ENCODE data around the gene CASKIN1. TPM values are rescaled to one million over a fixed set of nuclear protein-coding genes. Genes with fewer than 3 reads are reported as not detected.

CASKIN1 gene
- total RNA-seq, 1 experiment from 2014 or later: 0.29 TPM

DNA sequence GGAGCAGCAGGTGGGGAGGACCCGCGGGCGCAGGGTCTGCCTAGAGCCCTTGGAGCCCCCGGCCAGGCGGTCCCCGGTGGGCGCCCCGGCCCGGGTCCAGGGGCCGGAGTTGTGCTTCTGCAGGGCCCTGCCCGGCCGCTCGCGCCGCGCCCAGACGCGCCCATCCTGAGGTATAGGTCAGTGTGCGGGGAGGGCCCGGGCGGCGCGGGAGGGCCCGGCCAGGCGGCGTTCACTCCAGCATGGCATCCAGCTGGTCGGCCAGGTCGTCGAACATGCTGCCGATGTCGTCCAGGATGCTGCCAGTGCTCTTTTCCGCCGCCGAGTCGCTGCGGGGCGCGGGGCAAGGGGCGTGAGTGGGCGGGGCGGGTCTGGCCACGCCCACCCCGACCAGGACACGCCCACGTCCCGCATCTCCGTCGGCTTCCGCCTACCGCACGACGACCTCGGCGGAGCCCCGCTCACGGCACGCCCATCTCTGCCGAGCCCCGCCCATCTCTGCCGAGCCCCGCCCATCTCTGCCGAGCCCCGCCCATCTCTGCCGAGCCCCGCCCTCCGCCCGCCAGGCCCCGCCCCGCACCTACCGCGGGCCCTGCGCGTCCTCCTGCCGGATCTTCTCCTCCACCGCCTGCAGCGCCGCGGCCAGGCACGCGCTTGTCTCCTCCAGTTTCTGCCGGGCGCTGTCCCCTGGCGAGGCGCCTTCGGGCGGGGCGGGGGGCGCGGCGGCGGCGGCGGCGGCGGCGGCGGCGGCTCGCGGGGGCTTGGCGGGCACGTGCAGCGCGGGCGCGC, 17.9 kb downstream of the CASKIN1 start:
- DNase-seq (ENCODE audit: low read depth): no peak

DNA sequence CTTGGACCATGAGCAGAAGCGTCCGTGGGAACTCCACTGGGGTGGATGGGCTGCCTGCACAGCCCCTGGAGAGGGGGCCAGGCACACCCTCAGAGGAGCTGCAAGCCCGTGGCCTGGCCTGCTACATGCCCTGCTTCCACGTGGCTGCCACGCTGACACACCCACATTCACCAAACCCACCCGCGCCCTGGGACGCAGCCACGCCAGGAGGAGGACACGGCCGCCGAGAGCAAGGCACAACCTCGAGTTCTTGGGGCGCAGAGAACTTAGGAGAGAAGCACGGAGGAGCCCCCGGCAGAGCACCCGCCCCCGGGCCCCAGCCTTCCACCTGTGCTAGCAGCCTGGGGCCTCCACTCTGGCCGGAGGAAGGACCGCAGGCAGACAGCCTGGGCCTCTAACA, 18.8 kb downstream of the CASKIN1 start:
- DNase-seq (ENCODE audit: low read depth): no peak

DNA sequence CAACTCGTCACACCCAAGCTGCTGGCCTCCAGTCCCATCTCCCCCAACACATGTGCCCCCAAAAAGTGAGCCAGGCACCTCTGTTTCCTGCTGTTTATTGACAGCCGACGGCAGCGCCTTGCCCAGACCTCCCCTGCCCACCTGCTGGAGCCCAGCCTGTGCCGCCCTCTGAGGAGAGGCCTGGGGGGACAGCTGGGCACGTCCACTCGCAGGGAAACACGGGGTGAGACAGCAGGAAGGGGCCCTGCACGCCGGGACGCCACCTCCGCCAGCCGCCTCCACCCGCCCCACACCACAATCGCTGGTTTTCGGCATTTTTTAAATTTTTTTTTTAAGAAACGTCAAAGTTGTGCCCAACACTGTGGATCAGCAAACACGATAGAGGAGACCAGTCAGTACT, 19.3 kb downstream of the CASKIN1 start:
- DNase-seq (ENCODE audit: low read depth): no peak

DNA sequence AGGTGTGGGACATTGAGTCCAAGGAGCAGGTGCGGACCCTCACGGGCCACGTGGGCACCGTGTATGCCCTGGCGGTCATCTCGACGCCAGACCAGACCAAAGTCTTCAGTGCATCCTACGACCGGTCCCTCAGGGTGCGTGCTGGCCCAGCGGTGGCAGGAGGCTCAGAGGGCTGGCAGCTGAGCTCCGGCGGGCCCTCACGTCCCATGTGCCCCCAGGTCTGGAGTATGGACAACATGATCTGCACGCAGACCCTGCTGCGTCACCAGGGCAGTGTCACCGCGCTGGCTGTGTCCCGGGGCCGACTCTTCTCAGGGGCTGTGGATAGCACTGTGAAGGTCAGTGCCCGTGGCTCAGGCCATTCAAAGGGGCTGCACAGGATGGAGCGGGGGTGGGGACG, 20.4 kb downstream of the CASKIN1 start:
- DNase-seq (ENCODE audit: low read depth): no peak

DNA sequence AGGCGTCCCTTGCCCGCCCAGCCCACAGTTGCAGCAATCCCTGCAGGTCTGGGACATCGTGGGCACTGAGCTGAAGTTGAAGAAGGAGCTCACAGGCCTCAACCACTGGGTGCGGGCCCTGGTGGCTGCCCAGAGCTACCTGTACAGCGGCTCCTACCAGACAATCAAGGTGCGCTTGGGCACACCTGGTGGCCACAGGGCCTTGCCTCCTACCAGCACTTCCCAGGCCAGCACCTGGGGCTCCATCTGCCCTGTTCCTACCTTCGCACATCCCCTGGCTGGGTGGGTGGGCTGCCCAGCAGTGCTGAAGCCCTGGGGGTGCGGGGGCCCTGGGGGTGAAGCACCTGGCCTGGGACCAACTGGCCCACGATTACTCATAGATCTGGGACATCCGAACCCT, 21.0 kb downstream of the CASKIN1 start:
- no peak for DNase-seq (ENCODE audit: low read depth)

DNA sequence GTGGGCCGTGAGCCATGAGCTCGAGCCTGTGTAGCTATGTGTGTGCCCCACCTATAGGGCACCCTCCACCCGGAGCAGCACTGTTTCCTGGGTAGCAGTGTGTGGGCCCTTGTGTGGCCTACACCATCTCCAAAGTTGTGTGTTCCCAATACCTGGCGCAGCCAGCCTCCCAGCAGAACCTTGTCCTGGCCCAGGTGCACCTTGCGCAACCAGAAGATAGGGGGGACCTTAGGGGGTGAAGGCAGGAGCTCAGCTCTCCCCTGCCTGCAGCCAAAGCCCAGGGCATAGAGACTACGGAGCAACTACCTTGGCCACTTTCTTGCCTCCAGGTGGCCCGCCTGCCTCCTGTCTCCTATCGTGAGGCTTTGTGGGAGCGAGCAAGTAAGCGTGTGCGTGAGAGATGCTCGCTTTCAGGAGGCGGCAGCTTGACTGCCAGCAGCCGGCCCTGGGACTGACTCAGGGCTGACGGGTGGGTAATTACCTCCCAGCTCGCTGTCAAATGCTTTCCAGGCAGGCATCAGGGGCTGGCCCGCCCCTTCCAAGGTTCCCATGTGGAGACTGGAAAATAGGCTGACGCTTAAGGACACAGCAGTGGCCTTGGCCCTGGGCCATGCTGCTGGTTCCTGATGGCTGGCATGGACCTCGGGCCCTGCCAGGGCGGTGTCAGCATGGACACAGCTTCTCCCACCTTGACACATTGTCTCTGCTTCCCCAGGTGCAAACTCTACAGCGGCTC, 21.8 kb downstream of the CASKIN1 start:
- DNase-seq (ENCODE audit: low read depth): no peak

DNA sequence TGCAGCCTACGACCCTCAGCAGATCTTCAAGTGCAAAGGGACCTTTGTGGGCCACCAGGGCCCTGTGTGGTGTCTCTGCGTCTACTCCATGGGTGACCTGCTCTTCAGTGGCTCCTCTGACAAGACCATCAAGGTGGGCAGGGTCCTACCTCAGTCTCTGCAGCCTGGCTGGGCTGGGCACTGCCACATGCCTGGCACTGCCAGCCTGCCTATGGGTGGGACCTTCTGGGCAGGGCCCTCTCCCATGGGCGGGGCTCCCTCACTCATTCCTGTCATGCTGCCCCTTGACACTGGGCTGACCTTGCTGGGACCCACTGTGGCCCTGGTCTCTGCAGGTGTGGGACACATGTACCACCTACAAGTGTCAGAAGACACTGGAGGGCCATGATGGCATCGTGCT, 22.5 kb downstream of the CASKIN1 start:
- DNase-seq (ENCODE audit: low read depth): no peak

DNA sequence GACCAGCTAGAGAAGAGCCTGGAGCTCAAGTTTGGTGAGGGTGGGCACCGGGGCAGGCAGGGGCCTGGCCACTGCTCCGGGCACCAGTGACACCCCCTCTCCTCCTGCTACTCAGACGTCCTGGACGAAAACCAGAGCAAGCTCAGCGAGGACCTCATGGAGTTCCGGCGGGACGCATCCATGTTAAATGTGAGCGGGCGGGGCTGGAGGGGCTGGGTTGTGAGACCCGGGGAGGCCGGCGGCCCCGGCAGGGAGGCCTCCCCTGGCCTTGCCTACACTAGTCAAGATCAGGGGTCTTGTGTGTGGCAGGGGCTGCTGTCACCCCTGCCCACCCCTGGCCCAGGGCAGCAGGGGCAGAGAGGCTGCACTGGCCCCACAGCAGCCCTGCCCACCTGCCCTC, 23.0 kb downstream of the CASKIN1 start:
- DNase-seq (ENCODE audit: low read depth): no peak

DNA sequence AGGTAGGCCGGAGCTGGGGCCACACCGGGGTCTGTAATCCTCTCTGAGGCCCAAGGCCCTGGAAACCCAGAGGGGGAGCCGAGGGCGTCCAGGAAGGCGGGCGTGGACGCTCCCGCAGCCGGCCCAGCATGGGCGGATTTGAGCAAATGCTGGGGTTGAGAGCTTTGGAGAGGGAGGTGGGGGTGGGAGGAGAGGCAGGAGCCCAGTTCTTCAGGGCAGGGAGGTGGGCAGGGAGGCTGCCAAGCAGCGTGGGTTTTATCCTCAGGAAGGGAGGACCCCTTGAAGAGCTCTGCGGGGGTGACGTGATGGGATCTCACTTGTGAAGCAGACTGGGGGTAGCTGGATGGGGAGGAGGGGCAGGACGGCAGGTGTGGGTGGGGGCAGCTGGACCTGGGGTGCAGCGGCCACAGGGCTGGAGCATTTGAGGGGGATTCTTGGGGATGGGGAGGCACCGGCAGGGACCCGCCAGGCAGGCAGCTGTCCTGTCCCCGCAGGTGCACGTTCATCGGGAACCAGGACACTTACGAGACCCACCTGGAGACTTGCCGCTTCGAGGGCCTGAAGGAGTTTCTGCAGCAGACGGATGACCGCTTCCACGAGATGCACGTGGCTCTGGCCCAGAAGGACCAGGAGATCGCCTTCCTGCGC, 23.6 kb downstream of the CASKIN1 start:
- no peak for DNase-seq (ENCODE audit: low read depth)

DNA sequence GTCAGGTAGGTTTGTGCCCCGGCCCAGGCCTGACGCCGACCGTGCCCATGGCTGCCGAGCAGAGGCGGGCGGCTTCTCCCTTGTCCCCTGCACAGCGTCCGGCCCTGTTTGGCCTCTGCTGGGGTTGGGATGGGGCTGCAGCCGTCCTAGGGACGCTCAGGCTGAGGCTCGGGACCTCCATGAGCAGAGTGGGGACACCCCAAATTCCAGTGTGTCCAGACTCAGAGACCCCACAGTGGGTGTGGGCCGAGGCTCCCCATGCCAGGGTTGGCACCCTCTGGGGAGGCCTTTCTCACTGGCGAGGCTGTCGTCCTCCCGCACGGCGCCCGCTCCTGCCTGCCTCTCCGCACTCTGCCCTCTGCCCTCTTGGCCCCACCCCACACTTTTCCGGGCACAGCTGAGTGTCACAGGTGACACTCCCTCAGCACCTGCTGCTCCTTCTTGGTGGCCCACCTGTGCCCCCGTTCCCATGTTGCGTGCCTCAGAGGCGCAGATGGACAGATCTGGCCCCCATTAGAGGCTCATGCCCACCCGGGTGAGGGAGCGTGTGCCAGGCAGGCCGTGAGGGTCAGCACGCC, 24.7 kb downstream of the CASKIN1 start:
- no peak for DNase-seq (ENCODE audit: low read depth)

DNA sequence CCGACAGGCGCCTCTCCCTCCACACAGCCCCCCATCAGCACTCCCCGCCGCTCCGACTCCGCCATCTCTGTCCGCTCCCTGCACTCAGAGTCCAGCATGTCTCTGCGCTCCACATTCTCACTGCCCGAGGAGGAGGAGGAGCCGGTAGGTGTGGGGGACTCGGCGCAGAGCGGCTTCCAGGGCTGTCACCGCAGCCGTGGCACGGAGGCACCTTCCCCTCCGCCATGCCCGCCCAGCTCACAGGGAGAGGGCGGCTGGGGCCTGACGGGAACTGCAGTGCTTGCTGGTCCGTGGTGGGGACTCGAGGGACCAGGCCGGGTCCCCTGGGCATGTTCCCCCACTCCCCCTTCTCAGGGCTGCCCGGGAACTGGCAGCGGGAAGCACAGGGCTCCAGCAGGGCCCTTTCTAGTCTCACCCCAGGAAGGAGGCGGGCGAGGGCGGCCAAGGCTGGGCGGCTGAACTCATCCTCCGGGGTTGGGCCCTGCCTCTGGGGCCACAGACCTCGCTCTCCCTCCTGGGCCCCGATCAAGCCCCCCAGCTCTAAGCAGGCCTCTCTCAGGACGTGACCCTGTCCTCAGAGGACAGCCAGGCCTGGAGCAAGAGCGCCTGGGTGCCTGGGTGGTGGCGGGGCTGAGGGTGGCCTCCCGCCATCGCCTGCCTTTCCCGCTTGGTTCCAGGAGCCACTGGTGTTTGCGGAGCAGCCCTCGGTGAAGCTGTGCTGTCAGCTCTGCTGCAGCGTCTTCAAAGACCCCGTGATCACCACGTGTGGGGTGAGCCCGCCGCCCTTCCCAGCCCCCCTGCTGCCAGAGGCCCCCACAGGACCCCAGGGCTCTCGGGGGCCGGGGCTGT, 25.6 kb downstream of the CASKIN1 start:
- DNase-seq (ENCODE audit: low read depth): no peak

DNA sequence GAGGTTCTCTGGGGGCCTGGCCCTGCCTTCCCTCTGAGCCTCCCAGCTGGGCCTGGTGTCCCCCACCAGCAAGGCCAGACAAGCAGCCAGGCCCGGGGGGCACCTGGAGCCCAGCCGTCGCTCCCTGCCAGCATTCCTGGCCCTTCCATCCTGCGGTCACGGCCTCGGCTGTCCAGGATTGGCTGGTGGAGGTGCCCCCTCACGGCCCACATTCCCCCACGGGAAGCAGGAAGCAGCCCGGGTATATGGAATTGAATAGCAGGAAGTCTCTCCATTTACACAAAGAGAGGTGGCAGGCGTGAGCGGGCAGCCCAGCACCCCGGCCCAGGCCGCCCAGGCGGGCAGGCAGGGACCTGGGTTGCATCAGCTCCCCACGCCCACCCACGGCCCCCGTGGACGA, 26.3 kb downstream of the CASKIN1 start:
- DNase-seq (ENCODE audit: low read depth): no peak

DNA sequence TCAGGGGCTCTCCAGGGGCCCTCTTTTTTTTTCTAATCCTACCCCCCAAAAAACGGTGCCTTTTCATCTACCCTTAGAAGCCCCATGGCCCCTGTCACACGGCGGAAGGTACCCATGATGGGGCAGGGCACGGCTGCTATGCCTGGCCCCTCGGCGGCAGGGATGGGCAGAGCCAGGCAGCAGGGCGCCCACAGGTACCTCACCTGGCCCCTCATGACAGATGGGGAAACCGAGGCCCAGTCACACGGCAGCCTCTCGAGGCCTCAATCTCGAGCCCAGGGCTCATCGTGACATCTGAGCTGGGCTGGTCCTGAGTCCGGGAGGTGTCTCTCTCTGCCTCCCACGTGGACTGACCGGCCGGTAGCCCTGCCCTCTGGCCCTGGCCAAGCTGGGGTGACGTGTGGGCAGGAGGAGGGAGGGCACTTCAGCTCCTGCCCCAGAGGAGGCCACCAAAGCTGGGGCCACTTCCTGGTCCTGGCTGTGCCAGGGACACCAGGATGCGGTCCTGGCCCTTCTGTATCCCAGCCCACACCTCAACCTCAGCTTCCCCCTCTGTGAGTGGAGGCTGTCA, 29.3 kb downstream of the CASKIN1 start:
- no peak for DNase-seq (ENCODE audit: low read depth)

DNA sequence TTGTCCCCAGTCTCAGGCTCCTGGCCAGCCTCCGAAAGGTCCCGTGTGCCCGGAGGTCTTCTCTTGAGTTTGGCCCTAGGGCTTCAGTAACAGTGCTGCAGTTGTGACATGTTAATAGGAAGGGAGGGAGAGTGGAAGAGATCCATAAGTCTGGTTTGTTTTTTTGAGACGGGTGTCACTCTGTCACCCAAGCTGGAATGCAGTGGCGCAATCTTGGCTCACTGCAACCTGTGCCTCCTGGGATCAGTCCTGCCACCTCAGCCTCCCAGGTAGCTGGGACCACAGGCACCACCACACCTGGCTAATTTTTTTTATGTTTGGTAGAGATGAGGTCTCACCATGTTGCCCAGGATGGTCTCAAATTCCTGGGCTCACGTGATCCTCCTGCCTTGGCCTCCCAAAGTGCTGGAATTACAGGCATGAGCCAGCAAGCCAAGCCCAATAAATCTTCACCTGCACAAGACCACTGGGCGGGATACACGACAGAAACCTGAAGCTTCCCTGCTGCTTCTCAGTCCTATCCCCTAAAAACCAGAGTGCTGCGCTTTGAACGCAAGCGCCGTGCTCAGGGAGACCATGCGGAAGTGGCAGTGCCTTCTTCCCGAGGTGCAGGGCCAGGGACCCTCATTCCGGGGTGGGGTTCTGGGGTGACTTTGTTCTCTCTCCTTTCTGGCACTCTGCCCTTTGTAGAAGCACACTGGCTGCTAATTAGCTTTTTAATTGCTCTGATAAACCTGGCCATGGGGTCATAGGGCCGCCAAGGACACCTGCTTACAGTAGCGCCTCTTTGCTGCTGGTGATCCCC, 29.9 kb downstream of the CASKIN1 start:
- DNase-seq (ENCODE audit: low read depth): no peak

DNA sequence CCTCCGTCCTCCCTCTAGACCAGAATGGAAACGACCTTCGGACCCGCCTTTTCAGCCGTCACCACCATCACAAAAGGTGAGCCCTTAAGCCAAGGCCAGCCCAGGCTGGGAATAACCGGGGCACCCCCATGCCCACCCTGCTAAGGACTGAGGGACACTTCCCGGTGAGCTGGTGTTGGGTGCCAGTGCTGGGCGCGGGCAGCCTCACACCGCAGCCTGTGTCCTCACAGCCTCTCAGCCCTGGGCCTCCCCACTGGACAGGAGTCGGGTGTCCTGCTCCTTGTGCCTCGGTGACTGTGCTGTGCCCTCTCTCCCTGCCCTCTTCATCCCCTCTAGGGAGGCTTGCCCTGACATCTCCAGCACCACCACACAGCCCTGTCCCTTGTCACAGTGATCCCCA, 30.5 kb downstream of the CASKIN1 start:
- DNase-seq (ENCODE audit: low read depth): no peak

DNA sequence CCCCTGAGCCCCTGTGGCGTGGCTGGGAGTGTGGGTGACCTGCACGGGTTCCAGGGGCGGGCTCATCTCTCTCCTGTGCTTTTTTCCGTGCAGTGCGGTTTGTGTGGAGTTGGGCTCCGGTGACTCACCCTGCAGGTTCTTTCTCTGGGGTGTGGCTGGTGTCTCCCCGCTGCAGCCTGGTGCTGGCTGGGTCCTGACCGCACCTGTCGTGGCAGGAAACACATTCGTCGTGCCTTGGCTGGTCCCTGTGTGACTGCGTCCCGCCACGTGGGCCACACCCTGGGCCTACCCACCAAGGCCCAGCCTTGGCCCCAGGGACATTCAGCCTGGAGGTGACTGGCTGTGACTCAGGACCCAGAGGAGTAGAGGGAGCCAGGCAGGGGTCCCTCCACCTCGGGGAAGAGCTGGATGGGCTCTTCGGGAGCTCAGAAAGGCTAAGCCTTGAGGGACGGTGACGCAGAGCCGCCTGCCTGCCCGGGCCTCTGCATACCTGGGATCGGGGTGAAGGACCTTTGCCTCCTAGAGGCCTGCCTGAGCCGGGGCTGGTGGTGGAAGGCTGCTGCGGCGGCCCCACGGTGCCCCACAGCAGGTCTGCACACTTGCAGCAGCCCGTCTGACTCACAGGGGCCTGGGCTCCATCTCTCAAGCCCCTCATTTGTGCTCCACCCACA, 33.1 kb downstream of the CASKIN1 start:
- DNase-seq (ENCODE audit: low read depth): peak; percentile 14

DNA sequence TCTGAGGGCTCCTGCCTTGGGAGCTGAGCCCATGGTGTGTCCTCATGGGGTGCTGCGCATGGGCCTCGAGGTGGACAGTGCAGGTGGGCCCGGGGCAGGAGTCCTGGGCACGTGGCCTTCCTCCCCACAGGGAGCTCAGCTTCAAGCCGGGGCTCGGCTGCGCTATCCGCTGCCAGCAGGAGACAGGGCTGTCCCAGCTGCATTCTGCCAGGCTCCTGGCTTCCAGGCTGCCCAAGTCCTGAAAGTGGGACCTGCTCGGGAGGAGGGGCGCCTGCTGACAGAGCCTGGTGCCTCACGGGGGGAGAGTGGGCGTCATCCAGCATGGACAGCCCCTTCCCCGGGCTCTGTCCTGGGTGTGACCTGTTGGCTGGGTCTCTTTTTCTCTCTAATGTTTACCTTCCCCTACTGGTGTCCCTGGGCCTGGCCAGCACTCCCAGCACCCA, 33.7 kb downstream of the CASKIN1 start:
- DNase-seq (ENCODE audit: low read depth): no peak

DNA sequence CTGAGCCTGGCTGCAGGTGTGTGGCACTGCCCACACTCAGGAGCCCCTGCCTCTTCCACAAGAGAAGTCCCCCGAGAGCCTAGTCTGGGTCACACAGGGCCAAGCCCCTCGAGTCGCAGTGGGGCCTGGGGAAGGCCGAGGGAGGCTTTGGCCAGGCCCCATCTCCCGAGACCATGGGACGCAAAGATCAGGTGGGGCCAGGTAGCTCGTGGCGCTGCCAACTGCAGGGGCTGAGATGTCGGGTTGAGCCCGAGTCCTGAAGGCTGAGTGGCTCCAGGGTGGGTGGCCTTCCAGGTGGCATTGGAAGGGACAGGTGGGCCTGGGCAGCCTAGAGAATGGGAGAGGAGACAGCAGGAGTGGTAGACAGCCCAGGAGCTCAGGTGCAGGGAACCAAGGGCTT, 34.5 kb downstream of the CASKIN1 start:
- DNase-seq (ENCODE audit: low read depth): no peak

DNA sequence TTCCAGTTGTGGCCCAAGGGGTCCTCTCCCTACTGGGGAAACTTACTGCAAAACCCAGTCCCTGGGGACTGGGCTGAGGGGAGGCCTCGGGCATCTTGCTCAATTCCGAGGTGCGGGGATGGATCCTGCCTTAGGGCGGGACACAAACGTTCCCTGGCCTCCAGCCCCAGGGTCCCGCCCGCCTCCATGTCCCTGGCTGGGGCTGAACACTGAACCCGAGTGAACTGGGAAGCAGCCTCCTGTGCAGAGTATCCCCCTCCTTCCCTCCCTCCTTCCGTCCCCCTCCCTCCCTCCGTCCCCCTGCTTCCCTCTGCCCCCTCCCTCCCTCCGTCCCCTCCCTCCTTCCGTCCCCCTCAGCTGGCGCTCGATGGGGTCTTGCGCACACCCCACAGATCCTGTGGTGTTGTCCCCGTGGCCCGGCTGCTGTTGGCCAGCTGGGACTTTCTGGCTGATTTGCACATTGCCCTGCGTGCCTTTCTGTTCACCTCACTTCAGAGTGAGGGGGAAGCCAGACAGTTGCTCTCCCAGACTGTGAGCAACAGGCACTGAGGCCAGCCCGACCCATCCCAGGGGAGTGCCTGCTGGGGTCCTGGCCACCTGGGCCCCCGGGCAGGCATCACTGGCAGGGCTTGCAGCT, 35.4 kb downstream of the CASKIN1 start:
- peak; percentile 82 for DNase-seq (ENCODE audit: low read depth)

Measured in LHCN-M2 (cell line).